ENCODE results near the gene WDR70.

GRCh38 chr5:37601163-37601562 lies 222.0 kb downstream of the WDR70 start:
- TF ChIP-seq CTCF (IDR thresholded peaks at IDR 0.05; ENCODE audit: insufficient read depth, low read length, poor library complexity, severe bottlenecking), result no peak
- no peak for TF ChIP-seq EZH2phosphoT487 (conservative IDR thresholded peaks at IDR 0.05; ENCODE audit: low read length)
